ENCODE data around the gene RPL29.

- no peak for TF ChIP-seq CTCF (IDR thresholded peaks at IDR 0.05; ENCODE audit: insufficient read depth, low read length)
- no peak for TF ChIP-seq GABPA (IDR thresholded peaks at IDR 0.05; ENCODE audit: low read depth)
Measured at GRCh38 chr3:52034651-52035050, 39.0 kb upstream of the RPL29 start.

Measured in HL-60 (cell line).